ENCODE data around the gene TNPO3. TPM values are rescaled to one million over a fixed set of nuclear protein-coding genes. Genes with fewer than 3 reads are reported as not detected.
A peak's percentile ranks its signal among the peaks of the same experiment; 100 is the strongest.

Gene TNPO3
- total and polyA plus RNA-seq, 10 of the 15 experiments (the other 5 are each of a cell fraction or from before 2014, with no cell fraction given), result 17.6 to 91.8 (median 65.9) TPM

- no peaks in the 10 kb centered on the region for H3K27me3 ChIP-seq (replicated peaks in 1 of 2; ENCODE audit: control insufficient read depth in 2 of 2, insufficient read depth in 2 of 2, low read length in 1 of 2)
- FAIRE-seq (no peak), DNase-seq (ENCODE audit: low read depth, low spot score) (no peak), ATAC-seq (no peak)
- no TSS peak for BruUV-seq (replicated peaks)
- no peak overlapping the region for H3K4me2 ChIP-seq (ENCODE audit: control insufficient read depth, insufficient read depth)
- 43% methylated on average over 5 of the region's 5 CpGs for WGBS (ENCODE audit: insufficient coverage, insufficient replicate concordance, low lambda C conversion rate, missing lambda C conversion rate)
- no peaks in the 10 kb centered on the region for H4K20me1 ChIP-seq (ENCODE audit: control insufficient read depth, insufficient read depth)
- TF ChIP-seq FOS (IDR thresholded peaks at IDR 0.05; ENCODE audit: borderline replicate concordance, extremely low read depth, insufficient read length), result no peak
- TF ChIP-seq ZNF384 (IDR thresholded peaks at IDR 0.05; ENCODE audit: borderline replicate concordance, low read depth, low read length), result no peak
- no peak for TF ChIP-seq ZBTB40 (IDR thresholded peaks at IDR 0.05; ENCODE audit: borderline replicate concordance)
- ChIA-PET POLR2A (interaction anchor here (0.5 kb wide), 1 partner anchor 80 kb away, joined by 3 read pairs; no protein-coding TSS in a partner anchor), CTCF (no interaction called here), SMC1A (ENCODE audit: uncharacterized antibody, unreplicated experiment) (interaction anchor here (0.7 to 5.7 kb wide), 2 partner anchors 19 to 22 kb away, joined by 3 to 46 read pairs; no protein-coding TSS in a partner anchor), RAD21 (ENCODE audit: unreplicated experiment) (no interaction called here)
- H3K4me3 ChIP-seq, result no peak overlapping the region
- H3K9me3 ChIP-seq (replicated peaks; ENCODE audit: control insufficient read depth, insufficient read depth, low read length), result no peaks in the 10 kb centered on the region; the same call in 2 of the 3 replicates
- intact Hi-C loops (cut with micrococcal nuclease; ENCODE audit: unreplicated experiment), result no loop called here
- in situ Hi-C loops (cut with MboI), result no loop called here
- peak overlapping the region; percentile 15; the same call in 1 of the 2 replicates for H2AFZ ChIP-seq (ENCODE audit: control insufficient read depth, low read depth, low read length)
- H3K4me1 ChIP-seq (ENCODE audit: control insufficient read depth, insufficient read depth, low read length), result peaks cover 20% of the 10 kb centered on the region
- H3K36me3 ChIP-seq (ENCODE audit: control insufficient read depth in 2 of 2, insufficient read depth in 2 of 2, low read length in 1 of 2), result no peaks in the 10 kb centered on the region
- H3K27ac ChIP-seq (ENCODE audit: control insufficient read depth, insufficient read depth), result no peak overlapping the region
- H3K79me2 ChIP-seq (ENCODE audit: control insufficient read depth, insufficient read depth, low read length), result no peaks in the 10 kb centered on the region
- H3K9ac ChIP-seq (ENCODE audit: control insufficient read depth, insufficient read depth, low read length), result no peak overlapping the region
Observed at GRCh38 chr7:129069021-129069420, 14.1 kb upstream of the TNPO3 start.
